HG03045 (cell line): ENCODE data around the gene TMEM131.

ENCODE experiments used
- ATAC-seq: cut with Tn5 transposase; IDR thresholded peaks from one replicate; pipeline ENCODE4 v1.9.1; 2021; ENCODE audit warnings: mild to moderate bottlenecking, moderate library complexity; ENCODE audit not compliant: unreplicated experiment

TMEM131 gene

GRCh38 chr2:97766567-97766966 is 229.2 kb downstream of the TMEM131 start:
- no peak for ATAC-seq

- ATAC-seq, result no peak
These were observed 229.8 kb downstream of the TMEM131 start for GRCh38 chr2:97765933-97766332.

- no peak for ATAC-seq
These were observed 231.0 kb downstream of the TMEM131 start for GRCh38 chr2:97764559-97765263.

- no peak for ATAC-seq
These were observed 232.4 kb downstream of the TMEM131 start for GRCh38 chr2:97763176-97763845.

GRCh38 chr2:97761192-97761591 is 234.6 kb downstream of the TMEM131 start:
- ATAC-seq, result no peak

GRCh38 chr2:97760480-97761049 is 235.2 kb downstream of the TMEM131 start:
- no peak for ATAC-seq

- ATAC-seq, result no peak
These were observed 235.9 kb downstream of the TMEM131 start for GRCh38 chr2:97759727-97760407.

GRCh38 chr2:97758131-97758705 is 237.5 kb downstream of the TMEM131 start:
- ATAC-seq, result no peak

- ATAC-seq, result no peak
These were observed 238.7 kb downstream of the TMEM131 start for GRCh38 chr2:97757062-97757461.

GRCh38 chr2:97755491-97755890 is 240.3 kb downstream of the TMEM131 start:
- no peak for ATAC-seq

- no peak for ATAC-seq
These were observed 240.9 kb downstream of the TMEM131 start for GRCh38 chr2:97754690-97755346.

- no peak for ATAC-seq
These were observed 243.1 kb downstream of the TMEM131 start for GRCh38 chr2:97752342-97753334.

GRCh38 chr2:97751752-97752151 is 244.0 kb downstream of the TMEM131 start:
- ATAC-seq, result no peak

GRCh38 chr2:97750017-97750416 is 245.7 kb downstream of the TMEM131 start:
- no peak for ATAC-seq

GRCh38 chr2:97749581-97749980 is 246.2 kb downstream of the TMEM131 start:
- no peak for ATAC-seq

GRCh38 chr2:97747716-97748115 is 248.0 kb downstream of the TMEM131 start:
- ATAC-seq, result no peak

GRCh38 chr2:97747285-97747684 is 248.5 kb downstream of the TMEM131 start:
- no peak for ATAC-seq

- no peak for ATAC-seq
These were observed 250.1 kb downstream of the TMEM131 start for GRCh38 chr2:97745474-97746174.

GRCh38 chr2:97743913-97744312 is 251.8 kb downstream of the TMEM131 start:
- ATAC-seq, result no peak
